H54 (cell line): ENCODE results near the gene NAPB.

ENCODE experiments used
- DNase-seq: peaks from one replicate; pipeline ENCODE4 v3.0.0; 2011; ENCODE audit warnings: low spot score, mixed read lengths; ENCODE audit not compliant: insufficient read length
- FAIRE-seq: peaks from 3 replicates; lab custom pipeline; 2011; peaks lifted over from hg19 to GRCh38; lab: Jason Lieb, UNC
- POLR2A ChIP-seq: IDR thresholded peaks from 2 replicates; pipeline ENCODE4 v1.6.1; 2011; ENCODE audit warnings: low read depth, mild to moderate bottlenecking, low read length

The NAPB gene

GRCh38 chr20:23419995-23420901 is 1.0 kb downstream of the NAPB start:
- FAIRE-seq, result peak; percentile 23
- DNase-seq, result no peak
- TF ChIP-seq POLR2A, result no peak

GRCh38 chr20:23419657-23419994 is 1.7 kb downstream of the NAPB start:
- no peak for TF ChIP-seq POLR2A
- FAIRE-seq (no peak), DNase-seq (no peak)

- DNase-seq (no peak), FAIRE-seq (no peak)
- no peak for TF ChIP-seq POLR2A
Measured at GRCh38 chr20:23417861-23418260, 3.4 kb downstream of the NAPB start.

DNA sequence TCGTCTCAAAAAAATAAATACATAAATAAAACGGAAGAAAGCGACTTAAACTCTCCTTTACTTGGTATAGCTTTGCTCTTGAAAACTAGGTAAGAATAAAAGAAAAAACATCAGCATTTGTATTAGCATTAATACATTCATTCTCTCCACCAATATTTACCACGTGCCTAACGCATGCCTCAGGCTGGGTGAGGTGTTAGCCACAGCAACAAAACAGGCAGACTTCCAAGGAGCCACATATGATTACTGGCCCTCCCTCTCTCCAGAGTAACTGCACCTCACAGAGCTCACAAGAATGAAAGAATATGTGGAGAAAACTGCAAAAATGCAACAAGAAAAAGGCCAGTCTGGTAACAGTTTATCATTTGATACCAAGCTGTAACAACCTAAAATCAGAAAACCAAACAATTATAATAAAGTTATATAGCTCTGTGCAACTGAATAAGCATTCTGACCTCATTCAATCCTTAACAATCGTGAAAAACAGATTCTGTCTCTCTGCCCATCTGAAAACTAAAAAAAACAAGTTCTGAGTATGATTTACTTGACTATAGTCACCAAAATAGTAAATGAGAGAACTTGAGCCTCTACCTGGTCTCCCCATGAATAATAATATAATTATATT is 5.2 kb downstream of the NAPB start:
- no peak for TF ChIP-seq POLR2A
- DNase-seq (no peak), FAIRE-seq (peak; percentile 72)

- no peak for DNase-seq
- FAIRE-seq, result no peak
- TF ChIP-seq POLR2A, result no peak
Measured at GRCh38 chr20:23415555-23415954, 5.7 kb downstream of the NAPB start.

DNA sequence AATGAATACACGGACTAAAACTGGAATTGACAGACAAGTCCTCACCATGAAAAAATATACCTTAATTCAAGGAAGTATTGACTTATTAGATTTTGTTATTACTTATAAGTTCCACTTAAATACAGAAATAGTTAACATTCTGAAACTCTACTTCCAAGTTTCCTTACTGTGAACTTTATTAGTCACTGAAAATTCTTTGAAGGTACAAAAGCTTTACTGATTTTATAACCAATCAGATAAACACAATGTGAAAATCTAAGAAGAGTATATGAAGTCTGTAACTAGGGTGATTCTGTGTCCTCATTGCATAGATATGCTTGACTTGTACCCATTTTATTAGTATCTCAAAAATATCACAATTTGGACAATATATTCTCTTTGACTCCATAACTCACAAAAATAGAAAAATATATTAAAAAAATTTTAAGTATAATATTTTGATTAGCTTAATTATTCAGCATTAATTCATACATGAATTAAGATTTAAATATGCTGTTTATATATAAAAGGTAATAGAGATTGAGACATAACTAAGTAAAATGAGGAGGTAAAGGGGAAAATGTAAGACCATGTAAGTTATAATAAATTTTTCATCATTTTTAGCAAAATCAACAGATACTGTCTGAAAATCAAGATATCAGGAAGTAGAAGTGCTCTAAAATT is 6.6 kb downstream of the NAPB start:
- no peak for TF ChIP-seq POLR2A
- FAIRE-seq, result no peak
- DNase-seq, result no peak

DNA sequence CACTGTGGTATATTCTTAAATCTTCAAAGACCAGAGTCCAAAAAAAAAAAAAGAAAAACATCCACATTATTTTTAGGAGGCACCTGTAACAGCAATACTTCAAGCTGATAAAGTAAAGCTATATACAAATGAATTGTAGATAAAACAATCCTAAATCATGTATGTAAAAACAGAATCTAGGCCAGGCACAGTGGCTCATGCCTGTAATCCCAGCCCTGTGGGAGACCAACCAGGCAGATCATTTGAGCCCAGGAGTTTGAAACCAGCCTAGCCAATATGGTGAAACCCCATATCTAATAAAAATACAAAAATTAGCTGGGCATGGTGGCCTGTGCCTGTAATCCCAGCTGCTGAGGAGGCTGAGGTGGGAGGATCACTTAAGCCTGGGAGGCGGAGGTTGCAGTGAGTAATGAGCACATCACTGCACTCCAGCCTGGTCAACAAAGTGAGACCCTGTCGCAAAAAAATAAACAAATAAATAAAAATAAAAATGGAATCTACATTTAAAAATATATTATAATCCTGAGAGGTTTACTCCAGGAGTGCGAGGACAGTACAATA is 7.3 kb downstream of the NAPB start:
- no peak for FAIRE-seq
- no peak for TF ChIP-seq POLR2A
- DNase-seq, result no peak

- DNase-seq (no peak), FAIRE-seq (no peak)
- no peak for TF ChIP-seq POLR2A
Measured at GRCh38 chr20:23412026-23412425, 9.3 kb downstream of the NAPB start.

DNA sequence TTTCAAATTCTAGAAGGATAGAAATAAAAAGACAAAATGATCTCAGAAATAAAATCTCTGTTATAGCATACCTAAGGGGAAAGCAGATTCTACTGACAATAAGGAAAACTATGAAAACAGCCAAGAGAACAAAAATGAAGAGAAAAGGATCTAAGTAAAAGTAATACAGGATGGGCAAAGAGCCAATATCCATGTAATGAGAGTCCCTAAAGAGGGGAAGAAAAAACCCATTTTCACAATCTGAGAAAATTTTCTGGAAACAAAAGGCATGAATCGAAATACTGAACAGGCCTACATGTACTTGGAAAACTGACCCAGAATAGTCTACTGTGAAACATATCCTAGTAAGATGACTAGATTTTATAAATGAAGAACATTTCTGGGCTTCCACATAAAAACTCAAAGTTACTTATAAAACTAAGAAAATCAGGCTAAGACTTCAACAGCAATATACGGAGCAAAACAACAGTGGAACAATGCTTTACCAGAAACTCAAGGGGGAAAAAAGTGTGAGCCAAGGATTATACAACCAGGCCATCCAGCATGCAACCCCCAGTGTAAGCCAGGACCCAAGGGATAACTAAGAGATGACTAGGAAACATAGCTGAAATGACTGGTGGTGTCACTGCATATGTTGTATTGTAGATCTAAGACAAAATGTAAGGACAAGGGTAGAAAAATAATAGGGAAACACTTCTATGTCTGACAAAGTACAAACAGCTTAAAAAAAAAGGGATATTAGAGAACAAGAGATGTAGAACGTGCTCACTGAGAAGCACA is 10.2 kb downstream of the NAPB start:
- FAIRE-seq (no peak), DNase-seq (no peak)
- no peak for TF ChIP-seq POLR2A

DNA sequence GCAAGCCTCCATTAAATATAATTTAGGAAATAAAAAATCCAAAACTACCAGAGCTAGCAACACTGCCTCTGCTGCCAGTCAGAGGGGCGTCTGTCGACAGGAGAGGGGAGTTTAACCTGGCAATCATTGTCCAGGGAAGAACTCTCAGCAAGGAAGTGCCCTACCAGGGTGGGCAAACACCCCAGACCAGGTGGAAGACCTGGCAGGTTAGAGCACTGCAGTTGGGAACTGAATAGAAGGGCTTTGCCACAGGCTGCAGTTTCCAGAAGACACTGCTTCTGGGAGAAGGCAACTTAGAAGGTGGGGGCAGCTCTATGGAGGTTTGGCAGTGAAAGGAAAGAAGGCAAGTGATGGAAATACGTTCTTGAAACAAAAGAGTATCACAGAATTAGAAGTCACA is 11.5 kb downstream of the NAPB start:
- no peak for TF ChIP-seq POLR2A
- FAIRE-seq, result no peak

DNA sequence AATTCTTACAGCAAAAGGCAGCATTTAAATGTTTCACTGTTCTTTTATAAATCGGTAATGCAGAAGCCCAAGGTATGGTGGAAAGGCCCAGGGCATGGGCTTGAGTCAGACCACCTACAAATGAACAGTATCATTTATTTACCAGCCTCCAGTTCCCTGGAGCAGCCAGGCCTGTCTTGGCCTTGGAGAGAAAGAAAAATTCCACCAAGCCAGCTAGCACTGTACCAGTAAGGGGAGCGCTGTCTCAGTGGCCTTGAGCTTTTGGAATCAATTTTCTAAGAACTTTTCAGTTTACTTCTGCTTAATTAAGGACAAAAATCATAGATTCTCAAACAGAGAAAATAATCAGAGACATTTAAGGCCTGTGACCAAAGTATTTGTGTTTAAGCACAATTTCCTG is 12.3 kb downstream of the NAPB start:
- no peak for FAIRE-seq
- TF ChIP-seq POLR2A, result no peak
- no peak for DNase-seq

More for the DNA sequence above, 11.5 kb downstream of the NAPB start:
- no peak for DNase-seq

DNA sequence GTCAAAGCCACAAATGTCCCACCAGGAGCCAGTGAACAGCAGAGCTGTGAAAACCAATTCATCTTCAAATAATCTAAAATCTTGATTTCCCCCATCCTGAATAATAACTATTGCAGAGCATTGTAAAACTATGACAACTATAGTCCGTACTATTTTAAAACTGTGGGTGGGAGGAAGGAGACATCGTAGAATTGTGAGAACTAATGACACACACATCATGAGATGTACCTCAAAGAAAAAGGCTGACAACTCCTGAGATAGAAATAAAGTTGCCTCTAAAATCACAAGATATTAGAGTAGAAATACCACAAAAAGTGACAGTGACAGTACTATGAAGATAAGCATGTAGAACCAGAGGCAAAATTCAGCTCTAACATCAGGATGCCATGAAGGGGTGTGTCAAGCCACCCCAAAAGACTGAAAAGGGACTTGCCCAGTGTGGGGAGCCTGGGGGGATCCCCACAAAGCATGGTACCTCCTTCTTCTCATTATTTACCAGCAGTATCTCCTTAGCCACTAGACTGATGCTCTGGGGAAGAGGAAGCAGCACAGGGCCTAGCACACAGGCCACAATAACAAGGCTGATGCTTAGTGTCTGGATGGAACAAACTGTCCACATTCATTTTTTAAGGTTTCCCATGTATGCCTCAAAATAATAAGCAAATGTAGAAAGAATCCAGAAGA is 13.4 kb downstream of the NAPB start:
- no peak for TF ChIP-seq POLR2A
- FAIRE-seq (no peak), DNase-seq (no peak)

DNA sequence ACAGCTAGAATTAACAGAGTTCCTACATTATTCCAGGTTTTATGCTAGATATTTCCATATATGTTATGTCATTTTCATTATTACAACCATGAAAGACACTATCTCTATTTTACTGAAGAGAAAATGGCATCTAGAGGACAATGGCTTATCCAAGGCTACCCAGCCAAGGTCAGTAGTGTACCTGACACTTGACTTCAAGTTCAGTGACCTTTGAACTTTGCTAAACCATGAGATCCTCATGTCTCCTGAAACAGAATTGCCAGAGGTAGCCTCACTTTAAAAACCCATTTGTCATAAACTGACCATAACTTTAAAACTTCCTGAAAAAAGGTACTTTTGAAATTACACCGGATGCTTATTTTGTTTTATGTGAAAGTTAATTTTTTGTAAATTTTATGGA is 14.4 kb downstream of the NAPB start:
- FAIRE-seq, result no peak
- DNase-seq, result no peak
- no peak for TF ChIP-seq POLR2A
